ENCODE measurements around the gene CCSER1.
"Not testable (repeated sequence)": the region's sequence is repeated elsewhere in the genome, so short reads cannot be mapped to it uniquely, and the experiment has no call there.

The CCSER1 gene

DNA sequence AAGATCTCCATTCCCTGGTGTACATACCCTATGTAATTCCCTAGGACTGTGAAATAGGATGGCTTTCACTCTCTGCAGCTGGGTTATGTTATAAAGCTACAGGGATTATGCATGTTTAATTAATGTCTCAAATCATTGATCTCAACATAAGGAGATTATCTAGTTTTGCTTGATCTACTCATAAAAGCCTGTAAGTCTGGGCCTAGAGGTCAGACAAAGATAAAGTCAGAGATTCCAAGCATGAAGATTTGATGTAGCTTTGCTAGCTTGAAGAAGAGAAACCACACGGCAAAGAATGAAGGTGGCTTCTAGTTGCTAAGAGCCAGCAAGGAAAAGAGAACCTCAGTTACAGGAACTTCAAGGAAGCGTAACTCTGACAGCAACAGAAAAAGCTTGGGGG, 456.9 kb downstream of the CCSER1 start:
- peak; percentile 63 for DNase-seq

- no peak for DNase-seq
Measured at GRCh38 chr4:90585961-90586360, 458.8 kb downstream of the CCSER1 start.

GRCh38 chr4:90586799-90587198, 459.6 kb downstream of the CCSER1 start:
- no peak for DNase-seq

GRCh38 chr4:90597927-90598326, 470.7 kb downstream of the CCSER1 start:
- DNase-seq = no peak

- no peak for DNase-seq
Measured at GRCh38 chr4:90598741-90599140, 471.5 kb downstream of the CCSER1 start.

DNA sequence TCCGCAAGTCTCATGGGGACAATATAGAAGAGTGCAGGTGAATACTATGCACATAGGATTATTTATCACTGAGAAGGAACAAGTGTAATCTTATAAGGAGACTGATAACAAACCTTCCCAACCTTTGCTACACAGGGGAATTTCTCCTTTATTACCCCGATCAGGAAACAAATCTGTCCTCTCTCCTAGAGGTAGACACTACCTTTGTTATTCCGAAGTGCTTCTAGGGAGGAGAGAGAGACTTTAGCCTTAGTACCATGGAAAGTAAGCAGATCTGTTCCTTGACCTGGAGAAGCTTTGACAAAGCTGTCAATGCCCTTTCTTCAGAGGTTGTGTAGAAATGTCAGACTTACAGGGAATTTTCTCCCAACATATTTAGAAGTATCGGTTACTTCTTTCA, 475.5 kb downstream of the CCSER1 start:
- no peak for DNase-seq

DNA sequence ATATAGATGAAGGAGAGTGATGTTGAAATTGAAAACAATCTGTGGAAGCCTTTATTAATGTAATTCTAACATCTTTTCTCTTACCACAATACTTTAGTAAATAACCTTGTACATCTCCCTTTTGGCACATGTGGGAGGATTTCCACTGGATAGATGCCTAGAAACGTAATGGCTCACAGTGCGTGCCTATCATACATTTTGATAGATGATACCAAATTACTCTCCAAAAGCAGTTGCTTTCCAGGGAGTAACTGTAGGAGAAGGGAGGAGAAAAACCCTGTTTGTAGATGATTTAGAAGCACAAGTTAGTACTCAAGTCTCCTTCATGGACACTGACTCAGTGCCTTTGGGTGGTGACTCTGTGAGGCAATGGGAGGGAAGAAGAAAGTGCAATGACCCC, 476.3 kb downstream of the CCSER1 start:
- DNase-seq = no peak

GRCh38 chr4:90606781-90607180, 479.6 kb downstream of the CCSER1 start:
- DNase-seq = no peak

GRCh38 chr4:90614371-90614770, 487.2 kb downstream of the CCSER1 start:
- no peak for DNase-seq

DNA sequence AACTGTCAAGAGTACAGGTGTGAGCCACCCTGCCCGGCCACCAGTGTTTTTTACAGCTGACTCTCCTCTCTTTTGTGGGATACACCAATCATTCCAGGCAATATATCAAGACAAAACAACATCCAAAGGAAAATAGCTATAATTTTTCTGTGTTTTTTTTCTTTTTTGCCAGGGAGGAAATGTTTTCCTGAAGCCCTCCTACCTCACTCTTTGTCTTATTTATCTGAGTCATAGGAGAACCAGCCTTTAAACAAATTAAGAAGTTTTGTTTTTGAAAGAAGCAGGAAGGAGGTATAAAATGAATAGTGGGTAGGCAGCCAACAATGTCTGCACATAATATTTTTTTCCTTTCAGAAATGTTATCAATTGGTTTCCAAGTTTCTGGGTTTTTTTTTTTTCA, 493.9 kb downstream of the CCSER1 start:
- DNase-seq = no peak

DNA sequence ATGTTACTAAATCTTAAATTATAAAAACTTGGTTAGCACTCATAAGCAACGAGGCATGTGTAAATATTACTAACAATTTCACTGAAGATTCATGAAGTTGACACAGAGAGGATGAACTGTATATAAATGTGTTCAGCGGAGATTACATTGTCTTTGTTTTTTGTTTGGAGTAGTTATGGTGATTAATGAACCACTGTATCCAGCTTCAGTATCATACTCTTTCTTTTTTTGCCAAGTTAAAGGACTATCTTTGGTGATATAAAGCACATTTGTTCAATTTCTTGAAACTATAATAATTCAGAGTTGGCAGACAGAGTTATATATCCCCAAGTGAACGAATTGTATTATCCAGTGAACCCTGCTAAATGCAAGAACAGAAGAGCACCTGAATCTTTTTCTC, 497.6 kb downstream of the CCSER1 start:
- no peak for DNase-seq

- DNase-seq = no peak
Measured at GRCh38 chr4:90641861-90642599, 514.8 kb downstream of the CCSER1 start.

DNA sequence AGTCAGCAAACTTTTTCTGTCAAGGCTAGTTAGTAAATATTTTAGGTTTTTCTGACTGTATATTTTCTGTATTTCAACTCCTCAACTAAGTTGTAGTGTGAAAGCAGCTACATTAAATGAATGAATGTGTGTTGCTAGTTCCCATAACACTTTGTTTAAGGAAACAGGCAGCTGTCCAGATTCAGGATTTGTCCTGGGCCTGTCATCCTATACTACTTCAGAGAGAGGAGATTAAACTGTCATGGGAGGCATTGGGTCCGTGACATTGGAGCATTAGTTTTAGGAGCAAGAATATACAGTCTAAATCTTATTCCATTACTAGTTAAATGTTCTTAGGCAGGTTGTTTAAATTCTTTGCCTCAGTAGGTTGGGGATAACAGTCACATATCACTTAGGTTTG, 516.0 kb downstream of the CCSER1 start:
- no peak for DNase-seq

DNA sequence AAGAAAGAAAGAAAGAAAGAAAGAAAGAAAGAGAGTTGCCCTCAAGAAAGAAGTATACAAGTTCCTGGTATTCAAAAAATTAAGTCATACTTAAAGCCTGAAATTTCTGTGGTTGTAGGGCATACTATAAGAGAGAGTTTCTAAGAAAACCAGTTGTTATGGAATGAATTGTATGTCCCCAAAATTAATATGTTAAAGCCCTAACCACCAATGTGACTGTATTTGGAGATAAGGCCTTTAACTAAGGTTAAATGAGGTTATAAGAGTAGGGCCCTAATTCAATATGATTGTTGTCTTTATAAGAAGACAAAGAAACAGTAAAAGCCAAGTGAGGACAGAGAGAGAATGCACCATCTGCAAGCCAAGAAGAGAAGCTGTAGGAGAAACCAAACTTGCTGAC, 521.1 kb downstream of the CCSER1 start:
- no peak for DNase-seq

- DNase-seq = no peak
Measured at GRCh38 chr4:90648791-90649190, 521.6 kb downstream of the CCSER1 start.

- DNase-seq = no peak
Measured at GRCh38 chr4:90660672-90661071, 533.5 kb downstream of the CCSER1 start.

- DNase-seq = no peak
Measured at GRCh38 chr4:90670183-90670582, 543.0 kb downstream of the CCSER1 start.

- no peak for DNase-seq
Measured at GRCh38 chr4:90689739-90690138, 562.5 kb downstream of the CCSER1 start.

DNA sequence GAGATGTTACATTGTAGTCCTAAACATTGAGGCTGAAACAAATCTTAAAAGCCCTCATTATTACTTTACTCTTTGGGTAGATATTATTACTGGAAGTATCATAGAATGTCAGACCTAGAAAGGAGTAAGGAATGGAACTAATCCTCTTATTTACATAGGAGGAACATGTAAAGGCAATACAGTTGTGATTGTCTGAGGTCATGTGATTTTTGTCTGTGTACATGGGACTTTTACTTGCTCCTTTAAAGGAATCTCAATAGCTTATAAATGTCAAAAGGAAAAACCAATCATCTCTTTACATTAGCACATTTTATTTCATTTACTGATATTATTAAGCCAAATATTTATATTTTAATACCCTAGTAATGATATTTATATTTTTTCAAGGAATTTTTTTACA, 568.2 kb downstream of the CCSER1 start:
- no peak for DNase-seq

DNA sequence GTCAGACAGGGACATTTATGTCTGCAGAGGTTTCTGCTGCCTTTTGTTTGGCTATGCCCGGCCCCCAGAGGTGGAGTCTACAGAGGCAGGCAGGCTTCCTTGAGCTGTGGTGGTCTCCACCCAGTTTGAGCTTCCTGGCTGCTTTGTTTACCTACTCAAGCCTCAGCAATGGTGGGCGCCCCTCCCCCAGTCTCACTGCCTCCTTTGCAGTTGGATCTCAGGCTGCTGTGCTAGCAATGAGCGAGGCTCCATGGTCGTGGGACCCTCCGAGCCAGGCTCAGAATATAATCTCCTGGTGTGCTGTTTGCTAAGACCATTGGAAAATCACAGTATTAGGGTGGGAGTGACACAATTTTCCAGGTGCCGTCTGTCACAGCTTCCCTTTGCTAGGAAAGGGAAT, 578.3 kb downstream of the CCSER1 start:
- not testable (repeated sequence) for DNase-seq

DNA sequence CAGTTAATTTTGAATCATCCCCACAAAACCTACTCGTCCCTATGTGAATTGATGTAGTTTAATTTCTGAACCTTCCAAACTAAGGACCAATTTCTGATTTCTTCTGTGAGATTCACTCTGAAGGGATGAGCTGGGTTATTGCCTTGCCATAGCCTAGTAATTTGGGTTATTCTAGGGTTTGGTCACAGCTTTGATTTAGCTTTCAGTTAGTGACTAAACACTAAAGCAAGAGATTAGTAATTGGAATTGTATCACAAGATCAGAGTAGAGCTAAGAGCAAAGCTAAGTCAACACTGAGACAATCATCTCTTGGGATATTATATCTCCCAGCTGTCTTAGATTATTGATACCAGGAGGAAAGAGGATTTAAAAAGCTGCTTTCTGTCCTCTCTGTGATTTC, 588.0 kb downstream of the CCSER1 start:
- DNase-seq = no peak

- DNase-seq = no peak
Measured at GRCh38 chr4:90718931-90719330, 591.7 kb downstream of the CCSER1 start.

DNA sequence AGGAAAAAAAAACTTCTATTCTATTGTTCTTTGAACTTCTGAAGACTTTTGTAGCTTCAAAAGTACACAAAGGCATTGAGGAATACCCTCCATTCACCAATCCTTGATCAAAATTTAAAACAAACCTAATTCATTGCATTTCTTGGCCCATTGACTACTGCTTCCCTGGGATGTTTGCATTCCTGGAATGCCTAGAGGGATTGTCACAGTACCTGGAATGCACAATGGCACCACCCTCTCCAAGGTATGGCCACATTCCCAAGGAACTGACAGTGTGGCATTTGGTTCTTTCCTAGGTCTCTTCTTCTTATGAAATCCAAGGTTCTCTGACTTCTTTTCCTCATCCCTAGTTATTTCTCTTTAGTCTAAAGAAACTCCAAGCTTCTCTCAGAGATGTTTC, 600.7 kb downstream of the CCSER1 start:
- no peak for DNase-seq

DNA sequence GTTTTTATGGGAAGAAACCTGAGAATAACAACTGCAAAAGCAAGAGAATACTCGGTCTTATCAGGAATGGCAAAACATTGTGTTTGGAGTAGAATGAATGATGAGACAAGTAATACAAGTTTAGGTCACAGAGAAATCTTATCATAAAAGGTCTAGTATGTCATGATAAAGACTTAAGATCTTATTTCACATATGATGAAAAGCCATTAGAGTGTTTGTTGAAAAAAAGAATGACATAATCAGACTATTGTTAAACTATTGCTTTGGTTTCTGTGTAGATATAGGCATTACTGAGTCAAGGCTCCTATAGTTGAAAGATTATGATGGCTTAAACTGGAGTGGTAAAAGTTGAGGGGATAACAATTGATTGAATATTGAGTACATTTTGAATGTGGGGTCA, 603.6 kb downstream of the CCSER1 start:
- DNase-seq = no peak

DNA sequence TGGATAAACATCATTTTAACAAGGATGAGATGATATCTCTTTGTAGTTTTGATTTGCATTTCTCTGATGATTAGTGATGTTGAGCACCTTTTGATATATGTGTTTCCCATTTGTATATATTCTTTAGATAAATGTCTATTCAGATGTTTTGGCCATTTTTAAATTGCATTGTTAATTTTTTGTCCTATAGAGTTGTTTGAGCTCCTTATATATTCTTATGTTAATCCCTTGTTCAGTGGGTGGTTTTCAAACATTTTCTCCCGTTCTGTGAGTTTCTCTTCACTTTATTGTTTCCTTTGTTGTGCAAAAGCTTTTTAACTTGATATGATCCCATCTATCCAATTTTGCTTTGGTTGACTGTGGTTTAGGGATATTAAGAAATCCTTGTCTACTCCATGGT, 606.0 kb downstream of the CCSER1 start:
- no peak for DNase-seq

DNA sequence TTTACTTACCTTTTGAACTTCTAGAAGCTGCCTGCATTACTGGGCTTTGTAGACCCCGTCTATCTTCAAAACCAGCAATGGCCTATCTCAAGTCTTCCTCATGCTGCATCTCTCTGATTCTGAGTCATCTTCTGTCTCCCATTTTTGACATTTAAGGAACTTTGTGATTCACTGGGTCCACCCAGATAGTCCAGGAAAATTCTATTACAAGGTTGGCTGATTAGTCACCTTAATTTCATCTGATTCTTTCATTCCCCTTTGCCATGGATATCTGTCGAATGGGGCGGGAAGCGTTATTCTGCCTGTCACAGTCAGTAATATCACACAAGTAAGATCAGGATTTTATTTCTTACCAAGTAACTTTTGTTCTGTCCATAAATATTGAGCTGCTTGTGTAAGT, 618.0 kb downstream of the CCSER1 start:
- DNase-seq = no peak

All from NCI-H524 treated with DMSO at 0.1 percent for 48 hours (cell line).